Aorta (tissue), 5 donors: ENCODE data around the gene ATG4D. TPM values are rescaled to one million over a fixed set of nuclear protein-coding genes. Genes with fewer than 3 reads are reported as not detected.
A peak's percentile ranks its signal among the peaks of the same experiment; 100 is the strongest.

Source experiments
- ATAC-seq: fragments of 200-7000 bp; cut with Tn5 transposase; one replicate; pipeline ENCODE4 v1.9.1; 2022; ENCODE audit warnings: moderate library complexity; ENCODE audit not compliant: low FRiP score
- DNase-seq, 2 donors: peaks; one replicate each; pipeline ENCODE4 v3.0.0-alpha.2; 2020
- H3K27ac ChIP-seq, 2 donors: one replicate each; pipeline ENCODE4 v1.5.1; 2013; ENCODE audit warnings: low read length in 2 of 2, mild to moderate bottlenecking in 2 of 2, moderate library complexity in 2 of 2, control low read depth in 1 of 2, inconsistent platforms in 1 of 2, low read depth in 1 of 2
- H3K27me3 ChIP-seq, 2 donors: one replicate each; pipeline ENCODE4 v1.6.1; 2013; ENCODE audit warnings: control low read depth in 1 of 2, low read length in 1 of 2, mild to moderate bottlenecking in 1 of 2, moderate library complexity in 1 of 2; ENCODE audit not compliant: insufficient read depth in 2 of 2, control insufficient read depth in 1 of 2
- H3K36me3 ChIP-seq, 2 donors: one replicate each; pipeline ENCODE4 v1.6.1; 2013; ENCODE audit warnings: control low read depth in 1 of 2, low read length in 1 of 2, mild to moderate bottlenecking in 1 of 2; ENCODE audit not compliant: insufficient read depth in 2 of 2, control insufficient read depth in 1 of 2
- H3K4me1 ChIP-seq, 2 donors: one replicate each; pipeline ENCODE4 v1.6.1; 2013; ENCODE audit warnings: low read length in 2 of 2, control low read depth in 1 of 2, mild to moderate bottlenecking in 1 of 2, moderate library complexity in 1 of 2; ENCODE audit not compliant: insufficient read depth in 2 of 2, control insufficient read depth in 1 of 2
- H3K4me3 ChIP-seq, 2 donors: one replicate each; pipeline ENCODE4 v1.5.1; 2013; ENCODE audit warnings: low read length in 2 of 2, control low read depth in 1 of 2, mild to moderate bottlenecking in 1 of 2
- H3K9me3 ChIP-seq: one replicate; pipeline ENCODE4 v1.6.1; 2013; ENCODE audit warnings: mild to moderate bottlenecking, low read length; ENCODE audit not compliant: control insufficient read depth
- WGBS, 2 donors: extraction: QIAGEN DNeasy Blood & Tissue Kit; methylation state at CpG; one replicate each; pipeline ENCODE4 v1.1.7; 2013; 5-methylcytosine and 5-hydroxymethylcytosine counted together
- intact Hi-C, 2 donors: fragments of 100-400 bp; cut with DNase I; formaldehyde crosslinking; loops; one replicate each; pipeline versions ENCODE4 v1.14.2 to v1.15.0; 2022
- long read RNA-seq, 2 donors: library from polyadenylated mRNA; unstranded; transcript quantifications; one replicate each; pipeline ENCODE4 v2.0.0, GENCODE V29; 2020 to 2021
- polyA plus RNA-seq, 2 donors: library from polyadenylated mRNA; stranded (reverse); fragments of 200-250 nt; gene quantifications; one replicate each; pipeline ENCODE4 v1.2.3, GENCODE V29; 2013
- total RNA-seq, 2 donors: library from RNA; stranded (reverse); fragmentation: NEBNext Ultra II Directional; extraction: Animal tissue kit (Norgen Biotek cat#: 25700); gene quantifications; one replicate each; pipeline ENCODE4 v1.2.1, GENCODE V29; 2021
- donor health status: healthy with polysubstance abuse.
- donor health status: Bipolar disorder and iron deficiency.
- donor health status: DM: no; HTN: no; CAD: no.
- donor health status: DM: no; HTN: no; CAD: no.
- donor health status: DM: yes; HTN: yes; CAD: no.

Gene ATG4D
- total RNA-seq = 10 to 100 TPM; 14.0 to 17.2 TPM
- 10 to 100 TPM; 17.7 to 42.6 TPM for polyA plus RNA-seq
- long read RNA-seq, donor 1, partial matches to known transcripts = 2 of 4 reads
- long read RNA-seq, donor 1, other reads (novel, unspliced or antisense) = 0 of 4 reads
- long read RNA-seq, donor 2, transcript ATG4D-201 (10 exons, 1,949 nt) = major isoform, 5 of 14 reads
- long read RNA-seq, donor 2, partial matches to known transcripts = 4 of 14 reads
- long read RNA-seq, donor 2, other reads (novel, unspliced or antisense) = 3 of 14 reads

DNA sequence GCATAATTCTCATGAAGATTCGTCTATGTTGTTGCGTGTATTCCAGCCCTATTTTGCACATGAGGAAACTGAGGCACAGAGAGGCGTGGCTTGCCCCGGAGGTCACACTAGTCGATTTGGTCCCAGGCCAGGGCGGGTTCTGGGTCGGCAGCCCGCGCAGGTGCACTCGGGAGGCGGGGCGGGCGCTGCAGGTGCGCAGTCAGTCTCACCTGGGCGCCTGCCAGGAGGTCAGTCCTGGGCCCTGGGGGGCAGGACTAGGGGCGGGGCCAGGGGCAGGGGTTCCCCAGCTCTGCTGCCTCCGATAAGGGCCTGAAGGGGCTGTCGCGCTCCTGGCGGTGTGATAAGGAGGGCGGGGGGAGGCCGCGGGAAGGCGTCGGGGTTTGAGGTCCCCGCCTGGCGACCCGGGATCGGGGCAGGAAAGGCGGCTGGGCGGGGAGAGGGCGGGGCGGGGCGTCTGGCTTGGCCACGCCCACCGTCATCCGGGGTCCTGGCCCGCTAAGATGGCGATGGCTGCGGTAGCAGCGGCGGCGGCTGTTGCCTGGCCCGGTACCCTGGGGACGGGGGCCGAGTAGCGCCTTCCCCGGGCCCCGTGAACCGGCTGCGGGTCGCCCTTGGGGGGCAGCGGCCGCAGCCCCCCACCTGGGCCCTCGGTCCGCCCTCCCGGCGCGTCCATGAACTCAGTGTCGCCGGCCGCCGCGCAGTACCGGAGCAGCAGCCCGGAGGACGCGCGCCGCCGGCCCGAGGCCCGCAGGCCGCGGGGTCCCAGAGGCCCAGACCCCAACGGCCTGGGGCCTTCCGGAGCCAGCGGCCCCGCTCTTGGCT is at the start of gene ATG4D:
TSS of gene ATG4D (plus strand) at position 485 of the 822 bp plus-strand sequence. CDS start at position 672, 187 bp downstream.
- peak; percentile 83 to 92 for DNase-seq
- H3K4me3 ChIP-seq = peak within 1 kb of the TSS; percentile 85 to 94
- no peaks in the 10 kb centered on the region for H3K9me3 ChIP-seq
- intact Hi-C loops = no loop called here
- H3K27ac ChIP-seq = peak within 1 kb of the TSS in 1 of 2 donors; percentile 55
- 1% methylated on average over 61 to 79 of the region's 79 CpGs for WGBS, 2 donors
- peak; percentile 90 for ATAC-seq
- H3K27me3 ChIP-seq = no peaks in the 10 kb centered on the region
- H3K36me3 ChIP-seq = no peaks in the 10 kb centered on the region
- no peaks in the 10 kb centered on the region for H3K4me1 ChIP-seq

DNA sequence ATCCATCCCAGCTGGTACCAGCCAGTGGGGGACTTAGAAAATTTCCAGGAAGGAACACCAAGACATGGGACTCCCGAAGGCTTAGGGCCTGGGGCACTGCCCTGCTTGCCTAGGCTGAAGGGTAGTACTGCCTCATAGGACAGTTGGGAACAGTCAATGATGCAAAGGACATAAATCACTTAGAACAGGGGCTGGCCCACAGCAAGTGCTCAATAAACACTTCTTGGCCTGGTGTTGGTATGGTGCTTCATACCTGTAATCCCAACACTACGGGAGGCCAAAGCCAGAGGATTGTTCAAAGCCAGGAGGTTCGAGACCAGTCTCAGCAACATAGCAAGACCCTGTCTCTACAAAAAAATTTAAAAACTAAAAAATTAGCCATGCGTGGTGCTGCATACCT is 46.3 kb upstream of the ATG4D start:
- Histone ChIP-seq H3K4me1 (no peaks in the 10 kb centered on the region), H3K4me3 (no peak overlapping the region), H3K27me3 (no peaks in the 10 kb centered on the region), H3K9me3 (no peaks in the 10 kb centered on the region), H3K27ac (no peak overlapping the region), H3K36me3 (peaks cover 0 to 2% of the 10 kb centered on the region in 2 donors)
- ATAC-seq = no peak
- 88 to 91% methylated on average over 4 of the region's 4 CpGs for WGBS, 2 donors
- intact Hi-C loops = no loop called here
- DNase-seq = no peak

DNA sequence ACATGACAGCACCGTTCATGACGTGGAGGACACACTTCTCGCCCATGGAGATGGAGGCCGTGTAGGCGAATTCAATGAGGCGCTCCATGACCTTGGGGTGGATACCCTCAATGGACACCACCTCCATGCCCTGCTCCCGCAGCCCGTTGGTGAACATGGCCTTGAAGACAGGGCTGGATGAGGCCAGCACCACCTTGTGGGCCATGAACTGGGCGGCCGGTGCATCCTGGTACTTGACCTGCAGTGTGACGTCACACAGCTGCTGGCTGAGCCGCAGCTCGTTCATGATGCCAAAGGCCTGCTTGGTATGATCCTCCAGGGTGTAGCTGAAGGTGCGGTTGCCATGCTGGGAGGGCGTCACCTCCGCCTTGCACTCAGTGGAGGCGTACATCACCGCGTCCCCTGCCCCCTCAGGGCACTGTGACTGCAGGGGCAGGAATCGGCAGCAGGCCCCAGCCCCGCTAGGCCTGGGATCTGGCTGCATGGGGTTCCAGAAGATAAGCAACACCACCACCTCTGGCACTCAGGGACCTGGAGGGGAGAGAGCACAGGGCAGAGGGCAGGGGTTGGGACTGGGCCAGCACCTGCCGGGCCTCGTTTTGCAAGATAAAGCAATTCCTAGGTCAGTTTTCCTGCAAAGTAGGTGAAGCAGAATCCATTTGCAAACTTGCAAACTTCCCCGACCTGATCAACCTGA is 44.0 kb upstream of the ATG4D start:
- WGBS, 2 donors = 83 to 86% methylated on average over 24 of the region's 24 CpGs
- DNase-seq = no peak
- H3K27me3 ChIP-seq = no peaks in the 10 kb centered on the region
- no peak overlapping the region for H3K4me3 ChIP-seq
- intact Hi-C loops = loop anchor here in 1 of 2 donors (5.0 kb wide), 1 partner anchor 68 kb away; the partner anchor contains the start of genes CDKN2D and KRI1
- no peak overlapping the region for H3K27ac ChIP-seq
- peaks cover 0 to 2% of the 10 kb centered on the region in 2 donors for H3K36me3 ChIP-seq
- ATAC-seq = no peak
- no peaks in the 10 kb centered on the region for H3K9me3 ChIP-seq
- no peaks in the 10 kb centered on the region for H3K4me1 ChIP-seq

DNA sequence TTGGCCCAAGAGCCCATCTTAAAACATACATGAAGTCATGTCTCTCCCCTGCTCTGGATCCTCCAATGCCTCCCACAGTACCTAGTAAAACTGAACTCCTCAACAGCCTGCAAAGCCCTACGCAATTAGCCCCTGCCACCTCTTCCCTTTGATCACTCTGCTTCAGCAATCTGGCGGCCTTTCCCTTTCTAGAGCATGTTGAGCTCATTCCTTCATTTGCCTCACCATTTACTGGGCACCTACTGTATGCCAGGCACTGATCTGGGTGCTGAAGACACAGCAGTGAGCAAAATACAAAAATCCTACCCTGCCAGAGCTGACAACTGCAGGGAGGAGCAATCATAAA is 43.5 kb upstream of the ATG4D start:
- Histone ChIP-seq H3K27ac (no peak overlapping the region), H3K4me1 (no peaks in the 10 kb centered on the region)

DNA sequence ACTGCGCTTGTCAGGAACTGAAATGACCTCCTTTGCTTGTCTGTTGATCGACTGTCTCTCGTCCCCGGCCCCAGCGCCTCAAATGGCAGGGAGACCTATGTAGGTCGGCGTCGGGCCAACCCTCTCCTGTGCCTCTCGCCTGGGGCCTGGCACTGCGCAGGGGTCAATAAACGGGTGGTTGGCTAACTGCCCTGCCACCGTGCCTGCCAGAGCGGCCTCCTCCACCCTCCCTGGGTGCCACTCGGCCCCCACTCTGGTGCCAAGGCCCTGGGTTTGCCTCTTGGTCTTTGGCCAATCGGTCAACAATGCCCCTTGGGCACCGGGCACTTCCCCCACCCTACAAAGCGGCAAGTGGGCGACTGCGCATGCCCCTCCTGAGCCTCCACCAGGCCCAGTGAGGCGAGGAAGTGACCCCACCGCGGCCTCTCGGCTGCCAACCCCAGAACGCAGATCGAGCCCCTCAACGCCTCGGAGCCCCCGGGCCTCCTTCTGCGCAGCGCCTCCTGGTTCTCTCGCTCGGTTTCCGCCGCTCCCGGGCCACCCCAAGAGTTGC is 41.7 kb upstream of the ATG4D start:
- Histone ChIP-seq H3K4me3 (peak overlapping the region; percentile 70 to 77), H3K27me3 (no peaks in the 10 kb centered on the region), H3K9me3 (no peaks in the 10 kb centered on the region), H3K4me1 (no peaks in the 10 kb centered on the region), H3K36me3 (peaks cover 0 to 2% of the 10 kb centered on the region in 2 donors), H3K27ac (peak overlapping the region; percentile 47 to 88)
- WGBS, 2 donors = 1 to 2% methylated on average over 35 of the region's 35 CpGs
- intact Hi-C loops = loop anchor here in 1 of 2 donors (5.0 kb wide), 1 partner anchor 65 kb away; the partner anchor contains the start of genes CDKN2D and KRI1
- DNase-seq = peak; percentile 84 to 90
- ATAC-seq = peak; percentile 81

More for the DNA sequence above, 43.5 kb upstream of the ATG4D start:
- no peaks in the 10 kb centered on the region for H3K9me3 ChIP-seq
- no peak overlapping the region for H3K4me3 ChIP-seq
- H3K27me3 ChIP-seq = no peaks in the 10 kb centered on the region
- peaks cover 0 to 2% of the 10 kb centered on the region in 2 donors for H3K36me3 ChIP-seq
- intact Hi-C loops = loop anchor here in 1 of 2 donors (5.0 kb wide), 1 partner anchor 67 kb away; the partner anchor contains the start of genes CDKN2D and KRI1
- DNase-seq (no peak), ATAC-seq (no peak)
- WGBS, 2 donors = 96 to 98% methylated on average over 2 of the region's 2 CpGs

DNA sequence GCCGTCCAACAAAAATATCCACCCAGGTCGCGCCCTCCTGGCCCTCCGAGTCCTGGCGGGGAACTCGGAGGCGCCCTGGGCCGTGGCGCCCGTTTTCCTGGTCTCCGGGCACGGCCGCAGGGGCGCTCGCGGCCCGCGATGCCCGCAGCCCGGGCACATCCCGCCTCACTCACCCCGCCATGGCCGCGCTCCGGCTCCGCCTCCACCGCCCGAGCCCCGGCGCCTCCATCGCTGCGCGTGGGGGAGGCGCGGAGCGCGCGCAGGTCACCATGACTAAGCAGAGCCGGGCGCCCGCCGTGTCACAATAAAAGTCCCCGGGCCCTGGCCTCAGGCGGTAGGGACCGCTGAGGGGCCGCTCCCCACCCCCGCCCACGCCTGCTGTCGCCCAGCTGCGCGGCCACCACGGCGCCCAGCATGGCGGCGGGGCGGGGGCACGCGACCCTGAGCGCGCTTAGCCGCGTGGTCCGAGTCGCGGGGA is 41.1 kb upstream of the ATG4D start:
- intact Hi-C loops = loop anchor here in 1 of 2 donors (5.0 kb wide), 1 partner anchor 65 kb away; the partner anchor contains the start of genes CDKN2D and KRI1
- peak overlapping the region; percentile 70 to 77 for H3K4me3 ChIP-seq
- no peaks in the 10 kb centered on the region for H3K9me3 ChIP-seq
- no peaks in the 10 kb centered on the region for H3K4me1 ChIP-seq
- WGBS, 2 donors = 0% methylated on average over 61 to 65 of the region's 65 CpGs
- H3K27me3 ChIP-seq = no peaks in the 10 kb centered on the region
- DNase-seq = peak; percentile 96 to 98
- H3K27ac ChIP-seq = peak overlapping the region; percentile 47 to 88
- peak; percentile 97 for ATAC-seq
- peaks cover 0 to 2% of the 10 kb centered on the region in 2 donors for H3K36me3 ChIP-seq

DNA sequence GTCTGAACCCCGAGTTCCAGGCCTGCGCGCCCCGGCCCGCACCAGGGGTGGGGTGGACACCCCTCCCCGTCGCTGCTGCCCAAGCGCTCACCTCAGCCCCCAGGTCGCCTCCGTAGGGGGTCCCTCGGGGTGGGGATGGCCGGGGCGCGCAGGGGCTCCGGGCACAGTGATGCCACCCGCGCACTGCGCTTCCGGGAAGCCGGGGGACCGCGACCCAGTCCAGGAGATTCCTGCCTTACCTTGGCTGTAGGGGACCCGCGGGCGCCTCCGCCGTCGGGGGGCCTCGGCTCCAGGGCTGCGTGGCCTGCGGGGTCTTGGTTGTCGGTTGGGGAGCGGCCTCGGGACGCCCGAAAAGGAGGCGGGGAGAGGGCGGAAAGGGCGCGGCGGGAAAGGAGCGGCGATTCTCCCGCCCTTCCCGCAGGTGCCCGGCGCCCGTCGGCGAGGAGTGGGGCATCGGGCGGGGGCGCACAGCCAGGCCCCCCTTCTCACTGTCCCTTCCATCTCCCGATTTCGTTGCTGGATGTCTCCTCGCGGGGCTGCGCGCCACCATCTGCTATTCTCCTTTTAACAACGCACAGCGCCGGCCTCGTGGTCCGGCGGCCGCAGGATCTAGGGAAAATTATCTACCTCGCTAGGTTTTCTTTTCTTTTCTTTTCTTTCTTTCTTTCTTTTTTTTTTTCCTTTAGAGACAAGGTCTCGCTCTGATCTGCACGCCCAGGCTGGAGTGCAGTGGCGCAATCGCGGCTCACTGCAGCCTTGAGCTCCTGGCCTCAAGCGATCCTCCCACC is 40.5 kb upstream of the ATG4D start, which contains the start of gene KEAP1:
TSS of gene KEAP1 (minus strand) at position 355 of the 788 bp plus-strand sequence. CDS start 3,323 bp downstream, outside the sequence.
- peak within 1 kb of the TSS; percentile 70 to 77 for H3K4me3 ChIP-seq
- H3K4me1 ChIP-seq = no peaks in the 10 kb centered on the region
- intact Hi-C loops = loop anchor here in 1 of 2 donors (5.0 kb wide), 1 partner anchor 64 kb away; the partner anchor contains the start of genes CDKN2D and KRI1
- peak; percentile 66 to 84 for DNase-seq
- peaks cover 0 to 2% of the 10 kb centered on the region in 2 donors for H3K36me3 ChIP-seq
- H3K27me3 ChIP-seq = no peaks in the 10 kb centered on the region
- peak within 1 kb of the TSS; percentile 47 to 88 for H3K27ac ChIP-seq
- 3 to 4% methylated on average over 62 to 73 of the region's 73 CpGs for WGBS, 2 donors
- ATAC-seq = peak; percentile 42
- H3K9me3 ChIP-seq = no peaks in the 10 kb centered on the region
